Vein endothelial cell (primary cell): ENCODE data around the gene PYGB. TPM values are rescaled to one million over a fixed set of nuclear protein-coding genes. Genes with fewer than 3 reads are reported as not detected.

Source experiments
- small RNA-seq: library from RNA; depleted of rRNA; stranded (forward); fragments of <200 nt; gene quantifications from one replicate; pipeline ENCODE3, GENCODE V24; 2012
- total RNA-seq: library from RNA; depleted of rRNA; stranded (reverse); fragments of >200 nt; gene quantifications from 2 replicates; pipeline ENCODE4 v1.2.3, GENCODE V29; 2012

The PYGB gene
- total RNA-seq, result 99.3 and 99.8 TPM in 2 replicates

DNA sequence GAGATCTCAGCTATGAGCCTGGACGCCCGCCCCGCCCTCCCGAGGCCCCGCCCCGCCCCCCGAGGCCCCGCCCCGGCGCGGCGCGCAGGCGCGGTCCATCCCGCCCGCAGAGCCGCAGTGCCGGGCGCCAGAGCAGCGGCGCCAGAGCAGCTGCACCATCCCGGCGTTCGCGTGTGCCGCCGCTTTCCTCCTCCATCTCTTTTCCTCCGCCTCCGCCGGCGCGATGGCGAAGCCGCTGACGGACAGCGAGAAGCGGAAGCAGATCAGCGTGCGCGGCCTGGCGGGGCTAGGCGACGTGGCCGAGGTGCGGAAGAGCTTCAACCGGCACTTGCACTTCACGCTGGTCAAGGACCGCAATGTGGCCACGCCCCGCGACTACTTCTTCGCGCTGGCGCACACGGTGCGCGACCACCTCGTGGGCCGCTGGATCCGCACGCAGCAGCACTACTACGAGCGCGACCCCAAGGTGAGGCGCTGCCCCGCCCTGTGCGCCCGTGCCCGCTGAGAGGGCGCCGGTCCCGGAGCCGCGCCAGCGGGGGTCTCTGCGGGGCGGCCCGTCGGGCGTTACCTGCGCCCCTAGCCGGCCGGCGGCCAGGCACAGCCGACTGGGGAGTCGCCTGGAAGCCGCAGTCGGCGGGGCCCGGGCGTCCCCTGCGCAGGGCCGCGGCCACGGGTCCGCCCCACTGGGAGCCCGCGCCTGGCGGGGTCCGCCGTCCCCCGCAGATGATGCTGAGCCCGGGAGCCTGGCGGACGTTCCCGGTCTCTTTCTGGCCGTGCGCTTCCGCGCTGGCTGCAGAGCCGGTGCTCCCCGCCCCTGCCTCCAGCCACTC, at the start of gene PYGB:
Gene PYGB, plus strand, starts transcription at position 130 of the 830 bp plus-strand sequence. Its CDS starts 94 bp downstream, at position 224.

Small RNAs within 50 kb of the gene (small RNA-seq; reads per million reads assigned to genes)
- not detected for gene AL035252.4
- gene AL121772.2, result not detected
- not detected for gene RF00019

Other genes with a start within 250 kb of the PYGB start
- gene ACSS1, start 189.9 kb upstream of the PYGB start, total RNA-seq, result 6.5 and 8.5 TPM in 2 replicates
- gene VSX1, start 165.9 kb upstream of the PYGB start, total RNA-seq, result not detected in 2 replicates
- 37.8 and 48.3 TPM in 2 replicates for gene ENTPD6, start 52.4 kb upstream of the PYGB start, total RNA-seq
- 18.6 and 23.2 TPM in 2 replicates for gene ABHD12, start 142.8 kb downstream of the PYGB start, total RNA-seq
- gene GINS1, start 159.6 kb downstream of the PYGB start, total RNA-seq, result 6.2 and 20.5 TPM in 2 replicates